NCI-H2107 treated with DMSO at 0.1 percent for 48 hours (cell line): ENCODE results near the gene NCK1.
A peak's percentile ranks its signal among the peaks of the same experiment; 100 is the strongest.
"Not testable (repeated sequence)": the region's sequence is repeated elsewhere in the genome, so short reads cannot be mapped to it uniquely, and the experiment has no call there.

Experiments
- DNase-seq: peaks from one replicate; lab custom pipeline; 2025; ENCODE audit not compliant: unreplicated experiment; lab: John Stamatoyannopoulos, UW

The NCK1 gene

DNA sequence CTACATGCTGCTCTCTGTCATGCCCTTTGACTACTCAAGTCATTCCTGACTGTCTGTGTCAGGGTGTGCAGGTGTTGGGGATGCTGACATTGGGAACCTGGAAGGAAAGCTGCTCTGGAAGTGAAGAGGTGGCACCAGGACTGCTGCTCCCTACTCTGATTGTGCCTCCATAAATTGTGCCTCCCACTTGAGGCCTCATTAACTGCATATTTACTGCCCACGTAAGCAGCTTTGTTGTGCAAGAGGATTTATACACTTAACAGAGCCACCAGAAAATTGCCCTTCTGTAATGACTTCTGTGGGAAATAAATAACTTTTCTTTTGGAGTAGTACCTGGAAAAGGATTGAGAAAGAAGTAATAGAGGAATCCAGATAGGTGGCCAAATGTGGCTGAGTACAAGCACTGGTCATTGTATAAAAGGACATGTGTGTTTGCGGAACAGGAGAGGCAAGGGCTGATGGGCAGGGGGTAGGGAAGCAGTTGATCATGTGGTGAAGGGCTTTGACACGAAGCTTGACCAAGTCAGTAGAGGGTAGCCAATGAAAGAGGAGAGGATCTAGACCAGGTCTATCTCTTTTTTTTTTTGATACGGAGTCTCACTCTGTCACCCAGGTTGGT lies 120.6 kb downstream of the NCK1 start:
- DNase-seq: peak; percentile 31

GRCh38 chr3:136984837-136985236 lies 122.8 kb downstream of the NCK1 start:
- no peak for DNase-seq

DNA sequence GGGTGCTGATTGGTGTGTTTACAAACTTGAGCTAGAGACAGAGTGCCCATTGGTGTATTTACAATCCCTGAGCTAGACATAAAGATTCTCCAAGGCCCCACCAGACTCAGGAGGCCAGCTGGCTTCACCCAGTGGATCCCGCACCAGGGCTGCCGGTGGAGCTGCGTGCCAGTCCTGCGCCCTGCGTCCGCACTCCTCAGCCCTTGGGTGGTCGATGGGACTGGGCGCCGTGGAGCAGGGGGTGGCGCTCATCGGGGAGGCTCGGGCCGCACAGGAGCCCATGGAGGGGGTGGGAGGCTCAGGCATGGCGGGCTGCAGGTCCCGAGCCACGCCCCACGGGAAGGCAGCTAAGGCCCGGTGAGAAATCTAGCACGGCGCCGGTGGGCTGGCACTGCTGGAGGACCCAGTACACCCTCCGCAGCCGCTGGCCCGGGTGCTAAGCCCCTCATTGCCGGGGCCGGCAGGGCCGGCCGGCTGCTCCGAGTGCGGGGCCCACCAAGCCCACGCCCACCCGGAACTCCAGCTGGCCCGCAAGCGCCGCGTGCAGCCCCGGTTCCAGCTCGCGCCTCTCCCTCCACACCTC lies 125.5 kb downstream of the NCK1 start:
- DNase-seq: not testable (repeated sequence)

DNA sequence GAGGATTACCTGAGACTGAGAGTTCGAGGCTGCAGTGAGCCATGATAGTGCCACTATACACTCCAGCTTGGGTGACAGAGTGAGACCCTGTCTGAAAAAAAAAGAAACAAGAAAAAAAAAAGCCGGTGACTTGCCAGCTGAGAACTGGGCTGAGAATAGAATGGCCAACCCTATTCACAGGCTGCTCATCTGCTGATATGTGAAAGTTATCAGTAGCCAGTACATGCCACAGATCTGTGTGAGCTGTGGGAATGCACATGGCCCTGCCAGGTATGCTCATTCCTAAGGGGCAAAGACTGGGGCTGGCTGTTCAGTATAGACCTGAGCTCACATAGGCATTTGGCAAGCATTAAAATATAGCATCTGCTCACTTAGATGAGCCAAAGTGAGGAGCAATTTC lies 126.6 kb downstream of the NCK1 start:
- DNase-seq: no peak

- no peak for DNase-seq
Measured at GRCh38 chr3:136989781-136990524, 127.9 kb downstream of the NCK1 start.

GRCh38 chr3:136990826-136991225 lies 128.8 kb downstream of the NCK1 start:
- DNase-seq: no peak

DNA sequence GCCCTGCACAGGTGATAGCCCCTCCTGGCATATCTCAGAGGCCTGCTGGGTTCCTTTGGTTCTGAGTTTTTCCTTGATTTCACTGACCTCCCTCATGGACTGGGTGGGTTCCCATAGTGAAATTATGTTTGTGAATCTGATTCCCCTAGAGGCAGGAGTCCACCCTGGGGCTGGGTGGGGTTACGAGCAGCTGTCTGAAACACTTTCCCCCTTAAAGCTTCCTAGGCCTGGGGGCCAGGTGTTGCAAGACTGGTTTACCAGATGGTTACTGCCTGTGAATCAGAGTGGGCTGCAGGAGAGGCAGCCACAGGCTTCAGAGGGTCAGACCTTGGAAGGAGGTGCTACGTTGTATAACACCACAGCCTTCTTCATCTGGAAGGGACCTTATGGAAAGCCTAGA lies 130.1 kb downstream of the NCK1 start:
- DNase-seq: no peak

GRCh38 chr3:136994772-136995516 lies 132.9 kb downstream of the NCK1 start:
- no peak for DNase-seq

DNA sequence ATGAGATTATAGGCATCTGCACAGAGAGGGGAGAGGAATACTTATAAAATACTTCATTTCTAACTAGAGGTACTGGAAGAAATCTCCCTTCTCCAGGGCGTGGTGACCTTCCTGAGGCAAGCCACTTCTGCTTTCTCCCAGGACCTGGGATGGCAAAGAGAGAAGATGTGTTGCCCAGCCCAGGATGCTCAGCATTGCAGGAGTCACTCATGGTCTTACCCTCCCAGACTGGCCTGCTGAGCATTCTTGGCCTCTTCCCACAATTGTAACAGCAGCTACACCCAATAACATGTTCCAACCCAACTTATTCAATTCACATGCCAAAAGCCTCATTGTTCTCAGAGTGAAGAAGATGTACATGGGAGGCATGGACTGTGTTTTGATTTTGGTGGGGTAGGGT lies 133.6 kb downstream of the NCK1 start:
- DNase-seq: no peak
